ENCODE data around the gene ARR3.

- TF ChIP-seq CTCF (IDR thresholded peaks at IDR 0.05; ENCODE audit: low read depth, low read length, poor library complexity, severe bottlenecking) (no peak), EZH2phosphoT487 (IDR thresholded peaks at IDR 0.05; ENCODE audit: borderline replicate concordance, low read length) (no peak)
Observed at GRCh38 chrX:70260104-70260503, 8.0 kb upstream of the ARR3 start, which contains the start of gene P2RY4.
